H9 (cell line): ENCODE data around the gene ST6GALNAC3. TPM values are rescaled to one million over a fixed set of nuclear protein-coding genes. Genes with fewer than 3 reads are reported as not detected.

Experiments
- DNase-seq: peaks from one replicate; pipeline ENCODE4 v3.0.0-alpha.2; 2017
- H2AFZ ChIP-seq: one replicate; pipeline ENCODE4 v1.6.1; 2013; ENCODE audit warnings: mild to moderate bottlenecking, low read length, control low read depth, moderate library complexity
- H2AK5ac ChIP-seq: 2 replicates; pipeline ENCODE4 v1.6.1; 2013; ENCODE audit warnings: low read length, control low read depth, mixed read lengths; ENCODE audit not compliant: insufficient read length
- H2BK120ac ChIP-seq: one replicate; pipeline ENCODE4 v1.6.1; 2013; ENCODE audit warnings: low read depth, mild to moderate bottlenecking, low read length, control low read depth, inconsistent platforms; ENCODE audit not compliant: poor library complexity, severe bottlenecking
- H2BK12ac ChIP-seq: 2 replicates; pipeline ENCODE4 v1.6.1; 2013; ENCODE audit warnings: low read length, control low read depth, mixed read lengths, low read depth; ENCODE audit not compliant: insufficient read length
- H2BK15ac ChIP-seq: 2 replicates; pipeline ENCODE4 v1.6.1; 2013; ENCODE audit warnings: low read depth, low read length, control low read depth
- H2BK20ac ChIP-seq: one replicate; pipeline ENCODE4 v1.6.1; 2013; ENCODE audit warnings: low read depth, mild to moderate bottlenecking, low read length, control low read depth, inconsistent platforms; ENCODE audit not compliant: poor library complexity, severe bottlenecking
- H2BK5ac ChIP-seq: 2 replicates; pipeline ENCODE4 v1.6.1; 2013; ENCODE audit warnings: low read length, control low read depth, mixed read lengths; ENCODE audit not compliant: insufficient read length
- H3K14ac ChIP-seq: 2 replicates; pipeline ENCODE4 v1.6.1; 2013; ENCODE audit warnings: low read length, control low read depth; ENCODE audit not compliant: insufficient read depth
- H3K18ac ChIP-seq: 2 replicates; pipeline ENCODE4 v1.6.1; 2013; ENCODE audit warnings: low read depth, mild to moderate bottlenecking, mixed read lengths, low read length, control low read depth; ENCODE audit not compliant: insufficient read length
- H3K23ac ChIP-seq: 2 replicates; pipeline ENCODE4 v1.6.1; 2013; ENCODE audit warnings: low read length, control low read depth, mixed read lengths, low read depth; ENCODE audit not compliant: insufficient read length
- H3K23me2 ChIP-seq: 2 replicates; pipeline ENCODE4 v1.6.1; 2013; ENCODE audit warnings: low read depth, mild to moderate bottlenecking, mixed read lengths, low read length, control low read depth; ENCODE audit not compliant: insufficient read length, poor library complexity, severe bottlenecking
- H3K27ac ChIP-seq: 2 replicates; pipeline ENCODE4 v1.5.1; 2013; ENCODE audit warnings: low read length, control low read depth, mixed read lengths, low read depth; ENCODE audit not compliant: insufficient read length
- H3K27me3 ChIP-seq: 2 replicates; pipeline ENCODE4 v1.6.1; 2013; ENCODE audit warnings: low read length, control low read depth, inconsistent platforms; ENCODE audit not compliant: insufficient read depth
- H3K4ac ChIP-seq: 2 replicates; pipeline ENCODE4 v1.6.1; 2013; ENCODE audit warnings: low read depth, mild to moderate bottlenecking, control low read depth, inconsistent platforms, low read length, moderate library complexity
- H3K4me1 ChIP-seq: 2 replicates; pipeline ENCODE4 v1.6.1; 2013; ENCODE audit warnings: low read length, control low read depth, inconsistent platforms; ENCODE audit not compliant: insufficient read depth
- H3K4me2 ChIP-seq: 2 replicates; pipeline ENCODE4 v1.6.1; 2013; ENCODE audit warnings: low read length, control low read depth, mixed read lengths; ENCODE audit not compliant: insufficient read length, insufficient read depth
- H3K56ac ChIP-seq: 2 replicates; pipeline ENCODE4 v1.6.1; 2013; ENCODE audit warnings: low read depth, mild to moderate bottlenecking, mixed read lengths, low read length, control low read depth; ENCODE audit not compliant: insufficient read length
- H3K79me1 ChIP-seq: 2 replicates; pipeline ENCODE4 v1.6.1; 2013; ENCODE audit warnings: low read depth, mild to moderate bottlenecking, moderate library complexity, low read length, control low read depth, inconsistent platforms; ENCODE audit not compliant: insufficient read depth, poor library complexity, severe bottlenecking
- H3K79me2 ChIP-seq: 2 replicates; pipeline ENCODE4 v1.6.1; 2013; ENCODE audit warnings: low read length, control low read depth, inconsistent platforms; ENCODE audit not compliant: insufficient read depth
- H3K9ac ChIP-seq: 2 replicates; pipeline ENCODE4 v1.6.1; 2013; ENCODE audit warnings: low read length, control low read depth, mixed read lengths; ENCODE audit not compliant: insufficient read length; ENCODE audit errors: extremely low read depth
- H3K9me3 ChIP-seq: one replicate; pipeline ENCODE4 v1.6.1; 2013; ENCODE audit warnings: low read depth, low read length, inconsistent platforms; ENCODE audit not compliant: control insufficient read depth
- H3T11ph ChIP-seq: one replicate; pipeline ENCODE4 v1.6.1; 2013; ENCODE audit warnings: mild to moderate bottlenecking, low read length, control low read depth, inconsistent platforms
- H4K20me1 ChIP-seq: one replicate; pipeline ENCODE4 v1.6.1; 2013; ENCODE audit not compliant: control insufficient read depth, insufficient read length, insufficient read depth
- H4K5ac ChIP-seq: 2 replicates; pipeline ENCODE4 v1.6.1; 2013; ENCODE audit warnings: low read depth, mild to moderate bottlenecking, mixed read lengths, low read length, control low read depth; ENCODE audit not compliant: insufficient read length
- H4K8ac ChIP-seq: replicated peaks from 2 replicates; pipeline ENCODE4 v1.6.1; 2013; ENCODE audit warnings: low read length, control low read depth, mixed read lengths, low read depth; ENCODE audit not compliant: insufficient read length
- H4K91ac ChIP-seq: 2 replicates; pipeline ENCODE4 v1.6.1; 2013; ENCODE audit warnings: low read depth, mild to moderate bottlenecking, moderate library complexity, mixed read lengths, low read length, control low read depth; ENCODE audit not compliant: insufficient read length
- H3K27ac Mint-ChIP-seq, 3 experiments: 2 replicates in 2 of 3; 3 replicates in 1 of 3; pipeline ENCODE4 v1.8.0; 2020 to 2021; ENCODE audit warnings: mixed read lengths in 3 of 3, mild to moderate bottlenecking in 1 of 3, moderate library complexity in 1 of 3
- H3K27me3 Mint-ChIP-seq: 2 replicates; pipeline ENCODE4 v1.8.0; 2021; ENCODE audit warnings: low read depth, mild to moderate bottlenecking, moderate library complexity, mixed read lengths
- H3K36me3 Mint-ChIP-seq, 3 experiments: 2 replicates in 2 of 3; 3 replicates in 1 of 3; pipeline ENCODE4 v1.8.0; 2020 to 2021; ENCODE audit warnings: low read depth in 3 of 3, mixed read lengths in 3 of 3; ENCODE audit not compliant: insufficient read depth in 1 of 3
- H3K4me1 Mint-ChIP-seq, 2 experiments: 2 replicates each; pipeline ENCODE4 v1.8.0; 2020; ENCODE audit warnings: mixed read lengths in 2 of 2
- H3K4me3 Mint-ChIP-seq, 2 experiments: 2 replicates in 1 of 2; 3 replicates in 1 of 2; pipeline ENCODE4 v1.8.0; 2020 to 2021; ENCODE audit warnings: mild to moderate bottlenecking in 2 of 2, mixed read lengths in 2 of 2, moderate library complexity in 1 of 2
- H3K9me3 Mint-ChIP-seq, 2 experiments: 2 replicates in 1 of 2; 3 replicates in 1 of 2; pipeline ENCODE4 v1.8.0; 2020; ENCODE audit warnings: mild to moderate bottlenecking in 2 of 2, mixed read lengths in 2 of 2, moderate library complexity in 1 of 2
- CTCF ChIP-seq: fragments of 200-600 bp; sonication (generic); conservative IDR thresholded peaks from 3 replicates; pipeline ENCODE4 v1.8.0; 2021; ENCODE audit warnings: antibody characterized with exemption, mild to moderate bottlenecking
- total RNA-seq: library from RNA; stranded (reverse); gene quantifications from 2 replicates; pipeline ENCODE4 v1.2.1, GENCODE V29; 2021

The ST6GALNAC3 gene
- total RNA-seq, 1 experiment from 2014 or later = 11.2 TPM

GRCh38 chr1:76264642-76265041 lies 190.1 kb downstream of the ST6GALNAC3 start:
- Histone ChIP-seq H4K8ac (no peak overlapping the region), H3K9ac (no peak overlapping the region), H3K4me1 (peaks cover 7% of the 10 kb centered on the region; the same call in 1 of the 2 replicates), H3K9me3 (no peaks in the 10 kb centered on the region), H4K5ac (no peak overlapping the region), H3K14ac (no peak overlapping the region), H3K79me1 (no peaks in the 10 kb centered on the region), H3K4me2 (no peak overlapping the region), H3K18ac (no peak overlapping the region), H2AFZ (no peak overlapping the region), H3K27ac (no peak overlapping the region), H3K4ac (no peak overlapping the region), H3K27me3 (no peaks in the 10 kb centered on the region), H2BK120ac (no peak overlapping the region), H2AK5ac (no peak overlapping the region), H2BK15ac (no peak overlapping the region), H4K91ac (no peak overlapping the region), H3K23me2 (no peaks in the 10 kb centered on the region), H2BK5ac (no peak overlapping the region), H3T11ph (no peak overlapping the region), H3K79me2 (no peaks in the 10 kb centered on the region), H3K23ac (no peak overlapping the region), H3K56ac (no peak overlapping the region), H4K20me1 (no peaks in the 10 kb centered on the region), H2BK20ac (no peak overlapping the region), H2BK12ac (no peak overlapping the region)
- no peaks in the 10 kb centered on the region for H3K36me3 Mint-ChIP-seq
- no peak for TF ChIP-seq CTCF
- no peak overlapping the region for H3K4me3 Mint-ChIP-seq
- H3K27me3 Mint-ChIP-seq = no peaks in the 10 kb centered on the region
- no peak for DNase-seq
- H3K27ac Mint-ChIP-seq = no peak overlapping the region
- H3K9me3 Mint-ChIP-seq = no peaks in the 10 kb centered on the region
- peaks cover 26 to 28% of the 10 kb centered on the region in 2 experiments for H3K4me1 Mint-ChIP-seq
